KMS-11 (cell line): ENCODE results near the gene MAPK8IP3.

ENCODE experiments used
- H2AFZ ChIP-seq: fragments of 200-600 bp; sonication (generic); 2 replicates; pipeline ENCODE4 v1.6.1; 2016; ENCODE audit warnings: antibody characterized with exemption, mixed run types, low read depth
- H3K27ac ChIP-seq: fragments of 200-600 bp; sonication (generic); 2 replicates; pipeline ENCODE4 v1.6.1; 2016; ENCODE audit warnings: mild to moderate bottlenecking, mixed run types
- H3K27me3 ChIP-seq: fragments of 200-600 bp; sonication (generic); 2 replicates; pipeline ENCODE4 v1.6.1; 2017; ENCODE audit warnings: mild to moderate bottlenecking, low read depth, mixed run types, moderate library complexity; ENCODE audit not compliant: insufficient read depth
- H3K36me3 ChIP-seq: fragments of 200-600 bp; sonication (generic); 2 replicates; pipeline ENCODE4 v1.6.1; 2017; ENCODE audit warnings: mild to moderate bottlenecking, mixed run types; ENCODE audit not compliant: insufficient read depth
- H3K4me1 ChIP-seq: fragments of 200-600 bp; sonication (generic); 2 replicates; pipeline ENCODE4 v1.6.1; 2016; ENCODE audit warnings: mild to moderate bottlenecking, low read depth, mixed run types; ENCODE audit not compliant: poor library complexity, severe bottlenecking
- H3K4me2 ChIP-seq: fragments of 200-600 bp; sonication (generic); 2 replicates; pipeline ENCODE4 v1.7.0; 2016; ENCODE audit warnings: mild to moderate bottlenecking, mixed run types
- H3K4me3 ChIP-seq: fragments of 200-600 bp; sonication (generic); IDR thresholded peaks from 2 replicates; pipeline ENCODE4 v1.6.1; 2017; ENCODE audit warnings: low read depth, low read length, mixed read lengths; ENCODE audit not compliant: insufficient read depth
- H3K79me2 ChIP-seq: fragments of 200-600 bp; sonication (generic); 2 replicates; pipeline ENCODE4 v1.6.1; 2016; ENCODE audit warnings: low read depth, mixed run types; ENCODE audit not compliant: insufficient read depth
- H3K9ac ChIP-seq: fragments of 200-600 bp; sonication (generic); 2 replicates; pipeline ENCODE4 v1.6.1; 2016; ENCODE audit warnings: mild to moderate bottlenecking, mixed run types
- H4K20me1 ChIP-seq: fragments of 200-600 bp; sonication (generic); 2 replicates; pipeline ENCODE4 v1.6.1; 2016; ENCODE audit warnings: mild to moderate bottlenecking, mixed run types; ENCODE audit not compliant: insufficient read depth
- CTCF ChIP-seq: fragments of 200-600 bp; sonication (generic); conservative IDR thresholded peaks from 2 replicates; pipeline ENCODE4 v1.6.1; 2017; ENCODE audit warnings: low read depth, mild to moderate bottlenecking, antibody characterized with exemption, low read length, moderate library complexity, mixed read lengths

The MAPK8IP3 gene

GRCh38 chr16:1678500-1679098 is 27.4 kb upstream of the MAPK8IP3 start:
- Histone ChIP-seq H3K79me2 (peaks cover 53% of the 10 kb centered on the region), H3K4me1 (peaks cover 24% of the 10 kb centered on the region), H2AFZ (peak overlapping the region; percentile 48), H3K4me2 (peak overlapping the region; percentile 97), H4K20me1 (peaks cover 9% of the 10 kb centered on the region; the same call in 1 of the 2 replicates), H3K9ac (peak overlapping the region; percentile 91), H3K4me3 (peak overlapping the region; percentile 69), H3K27me3 (no peaks in the 10 kb centered on the region), H3K36me3 (0 out of 2 replicates have a peak, but pooled peaks cover 4% of the 10 kb centered on the region), H3K27ac (peak overlapping the region; percentile 64)
- TF ChIP-seq CTCF: no peak

GRCh38 chr16:1680361-1680760 is 25.6 kb upstream of the MAPK8IP3 start:
- H4K20me1 ChIP-seq: peaks cover 16% of the 10 kb centered on the region; the same call in 1 of the 2 replicates
- no peak overlapping the region for H3K27ac ChIP-seq
- no peaks in the 10 kb centered on the region for H3K27me3 ChIP-seq
- H2AFZ ChIP-seq: no peak overlapping the region
- TF ChIP-seq CTCF: no peak
- peaks cover 71% of the 10 kb centered on the region for H3K79me2 ChIP-seq
- H3K9ac ChIP-seq: no peak overlapping the region
- H3K36me3 ChIP-seq: peaks cover 5% of the 10 kb centered on the region; the same call in 1 of the 2 replicates
- no peak overlapping the region for H3K4me3 ChIP-seq
- H3K4me2 ChIP-seq: peak overlapping the region; percentile 97; the same call in 1 of the 2 replicates
- peaks cover 24% of the 10 kb centered on the region for H3K4me1 ChIP-seq

- H3K4me2 ChIP-seq: no peak overlapping the region
- peaks cover 24% of the 10 kb centered on the region for H3K4me1 ChIP-seq
- no peak for TF ChIP-seq CTCF
- peaks cover 5% of the 10 kb centered on the region; the same call in 1 of the 2 replicates for H3K36me3 ChIP-seq
- H4K20me1 ChIP-seq: peaks cover 16% of the 10 kb centered on the region; the same call in 1 of the 2 replicates
- H3K9ac ChIP-seq: no peak overlapping the region
- peaks cover 77% of the 10 kb centered on the region for H3K79me2 ChIP-seq
- no peak overlapping the region for H3K27ac ChIP-seq
- no peaks in the 10 kb centered on the region for H3K27me3 ChIP-seq
- no peak overlapping the region for H2AFZ ChIP-seq
- no peak overlapping the region for H3K4me3 ChIP-seq
These were observed 25.0 kb upstream of the MAPK8IP3 start for GRCh38 chr16:1681032-1681431.

GRCh38 chr16:1687427-1688316 is 18.3 kb upstream of the MAPK8IP3 start:
- Histone ChIP-seq H3K9ac (no peak overlapping the region), H3K36me3 (peaks cover 13% of the 10 kb centered on the region; the same call in 1 of the 2 replicates), H3K4me2 (no peak overlapping the region), H3K27ac (no peak overlapping the region), H3K4me3 (no peak overlapping the region), H4K20me1 (peaks cover 30% of the 10 kb centered on the region; the same call in 1 of the 2 replicates), H3K79me2 (peaks cover 85% of the 10 kb centered on the region), H2AFZ (no peak overlapping the region), H3K4me1 (peaks cover 8% of the 10 kb centered on the region), H3K27me3 (no peaks in the 10 kb centered on the region)
- TF ChIP-seq CTCF: no peak
